GM19455 (cell line): Measurements from ENCODE around the gene FOXK1.

Source experiments
- ATAC-seq: cut with Tn5 transposase; IDR thresholded peaks from one replicate; pipeline ENCODE4 v1.9.1; 2021; ENCODE audit not compliant: unreplicated experiment

FOXK1 gene

GRCh38 chr7:4763091-4763793, 81.1 kb downstream of the FOXK1 start:
- no peak for ATAC-seq

- ATAC-seq: no peak
These were observed 81.7 kb downstream of the FOXK1 start for GRCh38 chr7:4763794-4764185.

- ATAC-seq: no peak
These were observed 82.4 kb downstream of the FOXK1 start for GRCh38 chr7:4764402-4765007.

- ATAC-seq: no peak
These were observed 83.8 kb downstream of the FOXK1 start for GRCh38 chr7:4765776-4766490.

GRCh38 chr7:4766666-4767519, 84.8 kb downstream of the FOXK1 start:
- no peak for ATAC-seq

- ATAC-seq: no peak
These were observed 86.8 kb downstream of the FOXK1 start for GRCh38 chr7:4768597-4769569.

GRCh38 chr7:4769761-4770160, 87.7 kb downstream of the FOXK1 start:
- ATAC-seq: no peak

- no peak for ATAC-seq
These were observed 88.8 kb downstream of the FOXK1 start for GRCh38 chr7:4770886-4771285.

GRCh38 chr7:4771737-4772136, 89.6 kb downstream of the FOXK1 start:
- no peak for ATAC-seq

- ATAC-seq: no peak
These were observed 90.2 kb downstream of the FOXK1 start for GRCh38 chr7:4772306-4772705.

GRCh38 chr7:4774007-4774406, 91.9 kb downstream of the FOXK1 start:
- no peak for ATAC-seq

GRCh38 chr7:4774658-4775249, 92.7 kb downstream of the FOXK1 start:
- peak; percentile 32 for ATAC-seq

GRCh38 chr7:4775250-4775847, 93.3 kb downstream of the FOXK1 start, which contains the start of gene AP5Z1:
AP5Z1 (plus strand) TSS chr7:4775623; CDS start chr7:4775716, 93 bp downstream.
- ATAC-seq: peak; percentile 88

- ATAC-seq: peak; percentile 31
These were observed 93.9 kb downstream of the FOXK1 start for GRCh38 chr7:4775848-4776623.

GRCh38 chr7:4779118-4779517, 97.0 kb downstream of the FOXK1 start:
- no peak for ATAC-seq

GRCh38 chr7:4781366-4782069, 99.4 kb downstream of the FOXK1 start:
- ATAC-seq: no peak

GRCh38 chr7:4782333-4783291, 100.5 kb downstream of the FOXK1 start:
- no peak for ATAC-seq
